Medulla oblongata (tissue), 1 donor: Measurements from ENCODE around the gene CYB5RL.

Experiments
- DNase-seq: peaks from one replicate; pipeline ENCODE4 v3.0.0-alpha.2; 2015; ENCODE audit errors: extremely low spot score

The CYB5RL gene

GRCh38 chr1:54159733-54160316 lies 40.0 kb downstream of the CYB5RL start:
- no peak for DNase-seq

GRCh38 chr1:54158071-54158470 lies 41.8 kb downstream of the CYB5RL start:
- DNase-seq, result no peak

GRCh38 chr1:54157401-54157800 lies 42.4 kb downstream of the CYB5RL start:
- no peak for DNase-seq

GRCh38 chr1:54156986-54157385 lies 42.8 kb downstream of the CYB5RL start:
- no peak for DNase-seq

DNA sequence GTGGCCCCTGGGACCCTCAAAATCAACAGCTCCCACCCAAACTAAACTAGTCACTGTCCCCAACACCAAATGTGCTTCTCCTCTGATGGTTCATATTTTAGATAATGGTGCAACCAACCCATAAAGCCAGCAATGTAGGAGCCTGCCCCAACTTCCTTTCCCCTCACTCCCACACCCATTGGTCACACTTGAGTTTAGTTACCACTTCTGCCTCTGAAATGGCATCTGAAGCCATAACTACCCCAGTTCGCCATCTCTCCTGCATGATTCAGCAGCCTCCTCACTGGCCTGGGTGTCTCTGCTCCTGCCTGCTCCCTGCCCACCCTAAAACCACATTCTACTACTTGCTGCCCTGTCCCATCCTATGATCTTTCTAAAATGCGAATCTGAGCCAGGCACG lies 43.6 kb downstream of the CYB5RL start:
- DNase-seq, result no peak

- DNase-seq, result peak; percentile 16
Observed at GRCh38 chr1:54153535-54154439, 46.0 kb downstream of the CYB5RL start.

DNA sequence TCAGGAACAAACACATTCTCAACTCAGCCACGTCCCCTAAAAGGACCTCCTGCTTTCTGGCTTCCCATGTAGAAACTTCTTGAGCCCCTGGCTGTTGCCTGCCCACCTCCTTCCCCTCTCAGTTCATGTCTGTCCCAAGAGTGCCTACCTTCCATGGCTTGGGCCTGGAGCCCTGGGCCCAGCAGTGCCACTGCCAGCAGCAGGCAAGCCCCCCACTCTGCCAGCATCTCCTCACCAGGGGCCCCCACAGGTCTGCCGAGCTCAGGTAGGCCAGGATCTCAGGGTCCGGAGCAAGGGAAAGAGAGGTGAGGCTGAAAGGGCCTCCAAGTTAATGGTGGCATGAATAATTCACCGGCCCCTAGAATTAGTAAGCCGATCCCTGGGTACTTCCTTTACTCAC lies 47.1 kb downstream of the CYB5RL start, which contains the start of gene CDCP2:
CDCP2 (minus strand) TSS at position 305 of the 400 bp plus-strand sequence; CDS start at position 227, 78 bp downstream.
- no peak for DNase-seq

GRCh38 chr1:54151013-54151412 lies 48.8 kb downstream of the CYB5RL start:
- DNase-seq, result no peak
